PC-9 (cell line): ENCODE results near the gene NCOR2. TPM values are rescaled to one million over a fixed set of nuclear protein-coding genes. Genes with fewer than 3 reads are reported as not detected.

Source experiments
- BruUV-seq: library from RNA; stranded (reverse); fragments of 400-500 nt; replicated peaks from 2 replicates; lab custom pipeline; 2021; lab: Mats Ljungman, UMichigan
- CTCF ChIA-PET: fragments of 300-600 bp; sonication (Branson Sonifier 250); formaldehyde crosslinking; loops from one replicate; lab custom pipeline; 2022; ENCODE audit warnings: antibody characterized with exemption; lab: Charles Lee
- POLR2A ChIA-PET: fragments of 300-600 bp; sonication (Branson Sonifier 250); formaldehyde crosslinking; loops from one replicate; lab custom pipeline; 2022; ENCODE audit warnings: antibody characterized with exemption; ENCODE audit not compliant: unreplicated experiment; lab: Charles Lee
- DNase-seq, 2 experiments: peaks; one replicate each; pipeline versions ENCODE4 v3.0.0 to v3.0.0-alpha.2; 2015 to 2022; ENCODE audit warnings: mixed read lengths in 1 of 2
- H2AFZ ChIP-seq: fragments of 200-600 bp; sonication (generic); 2 replicates; pipeline ENCODE4 v1.8.1; 2017; ENCODE audit warnings: antibody characterized with exemption
- H3F3A ChIP-seq: fragments of 200-600 bp; sonication (generic); 2 replicates; pipeline ENCODE4 v1.8.1; 2017; ENCODE audit warnings: antibody characterized with exemption, mild to moderate bottlenecking, low read depth; ENCODE audit not compliant: insufficient read depth
- H3K27ac ChIP-seq: fragments of 200-600 bp; sonication (generic); 2 replicates; pipeline ENCODE4 v1.6.1; 2016; ENCODE audit warnings: mixed run types
- H3K27me3 ChIP-seq: fragments of 200-600 bp; sonication (generic); 2 replicates; pipeline ENCODE4 v1.6.1; 2016; ENCODE audit warnings: low read depth, mixed run types; ENCODE audit not compliant: insufficient read depth
- H3K36me3 ChIP-seq: fragments of 200-600 bp; sonication (generic); 2 replicates; pipeline ENCODE4 v1.6.1; 2016; ENCODE audit warnings: low read depth, mixed run types
- H3K4me1 ChIP-seq: fragments of 200-600 bp; sonication (generic); replicated peaks from 2 replicates; pipeline ENCODE4 v1.6.1; 2016; ENCODE audit warnings: mixed run types; ENCODE audit not compliant: insufficient read depth
- H3K4me2 ChIP-seq: fragments of 200-600 bp; sonication (generic); 2 replicates; pipeline ENCODE4 v1.6.1; 2017; ENCODE audit warnings: mixed run types
- H3K4me3 ChIP-seq: fragments of 200-600 bp; sonication (generic); 2 replicates; pipeline ENCODE4 v1.6.1; 2016; ENCODE audit warnings: mixed run types
- H3K79me2 ChIP-seq: fragments of 200-600 bp; sonication (generic); 2 replicates; pipeline ENCODE4 v1.6.1; 2017; ENCODE audit warnings: low read depth, mixed run types
- H3K9me2 ChIP-seq: fragments of 200-600 bp; sonication (generic); 2 replicates; pipeline ENCODE4 v1.8.1; 2017; ENCODE audit warnings: mild to moderate bottlenecking; ENCODE audit not compliant: insufficient read depth
- H3K9me3 ChIP-seq: fragments of 200-600 bp; sonication (generic); 2 replicates; pipeline ENCODE4 v1.8.1; 2016; ENCODE audit warnings: low read depth; ENCODE audit not compliant: insufficient read depth
- H4K20me1 ChIP-seq: fragments of 200-600 bp; sonication (generic); 2 replicates; pipeline ENCODE4 v1.8.1; 2017; ENCODE audit not compliant: insufficient read depth
- EZH2 ChIP-seq: fragments of 200-600 bp; sonication (generic); IDR thresholded peaks from 2 replicates; pipeline ENCODE4 v1.8.0; 2017; ENCODE audit warnings: antibody characterized with exemption, low read depth
- intact Hi-C: fragments of 100-400 bp; cut with micrococcal nuclease; formaldehyde crosslinking; loops from one replicate; pipeline ENCODE4 v1.10.0; 2022; ENCODE audit not compliant: unreplicated experiment
- total RNA-seq: library from RNA; stranded (reverse); gene quantifications from 2 replicates; pipeline ENCODE4 v1.2.3, GENCODE V29; 2021
- TF ChIP-seq, protein P1 (sequence below): fragments of 200-600 bp; sonication (generic); conservative IDR thresholded peaks from 2 replicates; pipeline ENCODE4 v1.6.1; 2017; ENCODE audit warnings: mixed run types, antibody characterized with exemption, mild to moderate bottlenecking, moderate library complexity

The NCOR2 gene
- total RNA-seq, 1 experiment from 2014 or later, result 319 TPM

DNA sequence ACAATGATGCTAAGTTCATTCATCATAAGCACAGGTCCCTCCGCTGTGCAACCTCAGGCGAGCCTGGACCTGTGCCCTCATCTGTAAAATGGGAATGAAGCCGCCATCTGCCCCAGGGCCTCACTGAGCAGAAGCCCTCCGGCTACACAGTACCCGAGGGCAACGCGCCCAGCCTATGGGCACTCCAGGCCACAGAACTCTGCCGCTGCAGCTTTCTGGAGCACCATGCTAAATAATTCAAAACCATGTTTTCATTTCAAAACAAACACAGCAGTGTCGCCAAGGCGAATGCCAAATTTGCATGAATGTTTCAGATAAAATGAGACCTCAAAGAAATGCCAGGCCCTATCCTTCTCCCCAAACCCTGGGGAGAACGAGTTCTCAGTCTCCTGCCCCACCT, 4.0 kb downstream of the NCOR2 start:
- BruUV-seq, result TSS peak; percentile 24
- H3K9me3 ChIP-seq, result no peaks in the 10 kb centered on the region
- peaks cover 85% of the 10 kb centered on the region for H3K79me2 ChIP-seq
- DNase-seq, result no peak
- TF ChIP-seq, protein P1, sequence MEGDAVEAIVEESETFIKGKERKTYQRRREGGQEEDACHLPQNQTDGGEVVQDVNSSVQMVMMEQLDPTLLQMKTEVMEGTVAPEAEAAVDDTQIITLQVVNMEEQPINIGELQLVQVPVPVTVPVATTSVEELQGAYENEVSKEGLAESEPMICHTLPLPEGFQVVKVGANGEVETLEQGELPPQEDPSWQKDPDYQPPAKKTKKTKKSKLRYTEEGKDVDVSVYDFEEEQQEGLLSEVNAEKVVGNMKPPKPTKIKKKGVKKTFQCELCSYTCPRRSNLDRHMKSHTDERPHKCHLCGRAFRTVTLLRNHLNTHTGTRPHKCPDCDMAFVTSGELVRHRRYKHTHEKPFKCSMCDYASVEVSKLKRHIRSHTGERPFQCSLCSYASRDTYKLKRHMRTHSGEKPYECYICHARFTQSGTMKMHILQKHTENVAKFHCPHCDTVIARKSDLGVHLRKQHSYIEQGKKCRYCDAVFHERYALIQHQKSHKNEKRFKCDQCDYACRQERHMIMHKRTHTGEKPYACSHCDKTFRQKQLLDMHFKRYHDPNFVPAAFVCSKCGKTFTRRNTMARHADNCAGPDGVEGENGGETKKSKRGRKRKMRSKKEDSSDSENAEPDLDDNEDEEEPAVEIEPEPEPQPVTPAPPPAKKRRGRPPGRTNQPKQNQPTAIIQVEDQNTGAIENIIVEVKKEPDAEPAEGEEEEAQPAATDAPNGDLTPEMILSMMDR, result no peak
- no peaks in the 10 kb centered on the region for H3K36me3 ChIP-seq
- peaks cover 7% of the 10 kb centered on the region; the same call in 1 of the 2 replicates for H3K4me1 ChIP-seq
- H3K4me2 ChIP-seq, result no peak overlapping the region
- no peak overlapping the region for H3K4me3 ChIP-seq
- H4K20me1 ChIP-seq, result peaks cover 75% of the 10 kb centered on the region
- intact Hi-C loops, result no loop called here
- no peaks in the 10 kb centered on the region for H3K27me3 ChIP-seq
- CTCF ChIA-PET, result no interaction called here
- POLR2A ChIA-PET, result no interaction called here
- H3K27ac ChIP-seq, result no peak overlapping the region
- no peak overlapping the region for H2AFZ ChIP-seq
- H3K9me2 ChIP-seq, result no peaks in the 10 kb centered on the region
- H3F3A ChIP-seq, result peaks cover 7% of the 10 kb centered on the region

DNA sequence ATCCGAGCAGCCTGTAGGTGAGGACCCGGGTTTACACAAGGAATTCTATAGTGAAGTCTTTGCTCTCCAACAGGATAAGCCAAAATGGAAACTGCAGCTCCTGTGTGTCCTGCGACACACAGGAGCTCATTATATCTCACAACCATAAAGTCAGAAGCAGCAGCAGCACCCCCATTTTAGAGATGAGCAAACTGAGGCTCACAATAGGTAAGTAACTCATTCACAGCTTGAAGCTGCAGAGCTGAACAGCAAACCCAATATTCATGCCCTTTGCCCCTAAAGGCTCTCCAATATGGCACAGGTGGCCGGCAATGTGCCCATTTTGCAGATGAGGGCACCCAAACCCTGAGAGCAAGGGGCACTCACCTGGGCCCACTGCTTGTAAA, 4.6 kb downstream of the NCOR2 start:
- ChIA-PET CTCF (no interaction called here), POLR2A (no interaction called here)
- TF ChIP-seq, protein P1, result no peak
- TF ChIP-seq EZH2, result no peak
- Histone ChIP-seq H3K79me2 (peaks cover 92% of the 10 kb centered on the region), H3K9me2 (no peaks in the 10 kb centered on the region), H3K27me3 (no peaks in the 10 kb centered on the region), H3K4me2 (no peak overlapping the region), H3K36me3 (no peaks in the 10 kb centered on the region), H3F3A (peaks cover 7% of the 10 kb centered on the region), H3K4me1 (peaks cover under 1% of the 10 kb centered on the region; the same call in 1 of the 2 replicates), H2AFZ (no peak overlapping the region), H3K9me3 (no peaks in the 10 kb centered on the region), H3K27ac (no peak overlapping the region), H4K20me1 (peaks cover 78% of the 10 kb centered on the region), H3K4me3 (no peak overlapping the region)
- intact Hi-C loops, result no loop called here
- DNase-seq, result no peak
- no TSS peak for BruUV-seq

DNA sequence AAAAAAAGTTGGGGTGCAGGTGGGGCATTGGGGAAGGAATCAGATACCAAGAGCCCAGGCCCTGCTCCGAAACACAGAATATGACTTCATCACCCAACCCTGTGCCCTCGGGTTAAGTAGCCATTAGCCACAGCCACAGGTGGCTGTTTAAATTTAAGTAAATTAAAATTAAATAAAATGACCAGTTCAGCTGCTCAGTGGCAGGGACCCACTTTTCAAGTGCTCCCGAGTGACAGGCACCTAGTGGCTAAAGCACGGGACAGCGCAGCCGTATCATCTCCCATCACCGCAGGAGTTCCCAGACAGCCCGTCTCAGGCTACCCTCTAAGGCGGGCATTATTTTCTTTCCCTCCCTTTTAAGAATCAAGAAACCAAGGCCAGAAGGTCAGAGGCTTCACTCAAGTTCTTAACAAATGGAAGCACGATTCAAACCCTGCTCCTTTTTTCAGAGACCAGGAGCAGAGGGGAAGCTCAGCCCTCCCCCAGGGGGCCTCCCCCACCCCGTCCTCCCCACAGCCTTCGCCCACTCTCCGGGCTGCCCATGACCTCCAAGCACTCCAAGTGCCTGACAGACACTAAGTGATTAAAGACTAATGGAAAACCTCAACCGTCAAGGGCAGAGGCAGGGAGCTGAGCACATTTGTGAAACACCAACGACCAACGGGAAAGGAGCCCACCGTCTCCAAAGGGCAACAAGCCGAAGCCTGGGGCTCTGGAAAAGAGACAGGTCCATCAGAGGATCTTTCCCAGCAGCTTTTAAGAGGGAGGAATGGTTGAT, 5.2 kb downstream of the NCOR2 start:
- ChIA-PET CTCF (no interaction called here), POLR2A (no interaction called here)
- H3K79me2 ChIP-seq, result peaks cover 97% of the 10 kb centered on the region
- H3F3A ChIP-seq, result peaks cover 7% of the 10 kb centered on the region
- H3K27ac ChIP-seq, result no peak overlapping the region
- H3K4me2 ChIP-seq, result no peak overlapping the region
- BruUV-seq, result no TSS peak
- H3K9me2 ChIP-seq, result no peaks in the 10 kb centered on the region
- H3K9me3 ChIP-seq, result no peaks in the 10 kb centered on the region
- H3K4me1 ChIP-seq, result no peaks in the 10 kb centered on the region
- no peak for TF ChIP-seq EZH2
- TF ChIP-seq, protein P1, result no peak
- no peak overlapping the region for H3K4me3 ChIP-seq
- no peak for DNase-seq
- H3K36me3 ChIP-seq, result no peaks in the 10 kb centered on the region
- H3K27me3 ChIP-seq, result no peaks in the 10 kb centered on the region
- H2AFZ ChIP-seq, result no peak overlapping the region
- peaks cover 84% of the 10 kb centered on the region for H4K20me1 ChIP-seq
- intact Hi-C loops, result no loop called here
